Right lobe of liver (tissue), 6 donors: ENCODE measurements around the gene ASIC4. TPM values are rescaled to one million over a fixed set of nuclear protein-coding genes. Genes with fewer than 3 reads are reported as not detected.

Experiments used
- ATAC-seq, 4 donors: fragments of 200-7000 bp; cut with Tn5 transposase; one replicate each; pipeline ENCODE4 v1.9.1; 2020; ENCODE audit warnings: mild to moderate bottlenecking in 4 of 4, moderate library complexity in 4 of 4
- DNase-seq, 3 donors: peaks; one replicate each; pipeline ENCODE4 v3.0.0-alpha.2; 2020
- H3K27ac ChIP-seq, 3 donors: fragments of 200-600 bp; one replicate each; pipeline ENCODE4 v1.8.0; 2022
- H3K27me3 ChIP-seq, 2 donors: fragments of 200-600 bp; one replicate each; pipeline ENCODE4 v1.8.0; 2022
- H3K36me3 ChIP-seq, 4 donors: fragments of 200-600 bp; sonication (generic) in 1 of 4; one replicate each; pipeline versions ENCODE4 v1.5.1 to v1.8.0; 2017 to 2022; ENCODE audit warnings: control low read depth in 1 of 4
- H3K4me1 ChIP-seq, 4 donors: fragments of 200-600 bp; sonication (generic) in 1 of 4; one replicate each; pipeline versions ENCODE4 v1.5.1 to v1.8.0; 2017 to 2022; ENCODE audit warnings: control low read depth in 1 of 4
- H3K4me3 ChIP-seq, 3 donors: fragments of 200-600 bp; one replicate each; pipeline ENCODE4 v1.8.0; 2022
- H3K9me3 ChIP-seq, 4 donors: fragments of 200-600 bp; sonication (generic) in 1 of 4; one replicate each; pipeline versions ENCODE4 v1.5.1 to v1.8.0; 2017 to 2022; ENCODE audit warnings: control low read depth in 1 of 4
- POLR2A ChIP-seq: fragments of 450-650 bp; IDR thresholded peaks from one replicate; pipeline ENCODE4 v1.6.1; 2017; ENCODE audit warnings: antibody characterized with exemption, mild to moderate bottlenecking
- WGBS: methylation state at CpG from one replicate; pipeline ENCODE4 v1.1.6; 2018; ENCODE audit warnings: low coverage, low lambda C conversion rate; ENCODE audit not compliant: insufficient coverage; ENCODE audit errors: missing lambda C conversion rate; 5-methylcytosine and 5-hydroxymethylcytosine counted together
- intact Hi-C, 2 donors: fragments of 100-400 bp; cut with DNase I; formaldehyde crosslinking; loops; one replicate each; pipeline versions ENCODE4 v1.11.2 to v1.14.1; 2022
- total RNA-seq, 6 experiments: library from RNA; depleted of rRNA in 2 of 6; stranded (reverse); fragments of >200 nt in 2 of 6; fragmentation: NEBNext Ultra II Directional in 3 of 6; extraction: Animal tissue kit (Norgen Biotek cat#: 25700) in 3 of 6; gene quantifications; one replicate each; pipeline versions ENCODE4 v1.1.0 to v1.2.4, GENCODE V29; 2016 to 2023
- TF ChIP-seq, protein P1 (sequence below), 4 donors: fragments of 200-600 bp in 3 of 4; fragments of 450-650 bp in 1 of 4; IDR thresholded peaks; one replicate each; pipeline versions ENCODE4 v1.5.1 to v1.8.0; 2016 to 2022; ENCODE audit warnings: antibody characterized with exemption in 4 of 4, mild to moderate bottlenecking in 2 of 4
- donor health status: DM: no; HTN: yes; CAD: no.
- donor health status: DM: no; HTN: no; CAD: no.
- donor health status: DM: no; HTN: no; CAD: no.
- donor health status: DM: no; HTN: yes; CAD: no.
- donor health status: DM: no; HTN: yes; CAD: no.

The ASIC4 gene
- total RNA-seq, 6 experiments from 2014 or later: not detected

DNA sequence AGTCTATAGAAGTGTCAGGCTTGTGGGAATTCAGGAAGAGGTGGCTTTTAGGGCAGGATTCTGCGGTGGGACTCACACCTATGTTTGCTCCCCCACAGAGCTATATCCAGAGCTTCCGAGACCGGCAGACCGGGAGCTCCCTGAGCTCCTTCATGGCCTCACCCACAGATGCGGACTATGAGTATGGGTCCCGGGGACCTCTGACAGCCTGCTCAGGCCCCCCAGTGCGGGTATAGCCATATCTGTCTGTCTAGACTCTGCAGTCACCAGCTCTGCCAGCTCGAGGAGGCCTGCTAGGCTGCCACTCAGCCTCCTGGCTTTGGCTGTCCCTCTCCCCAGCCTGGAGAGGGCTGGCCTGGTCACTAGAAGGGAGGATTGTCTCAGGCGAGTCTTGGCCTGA is 35.3 kb downstream of the ASIC4 start:
- no peak for DNase-seq
- H3K4me3 ChIP-seq: no peak overlapping the region
- no peak overlapping the region for H3K27ac ChIP-seq
- no CpG with 5 or more reads among the region's 9 CpGs for WGBS
- H3K27me3 ChIP-seq: no peaks in the 10 kb centered on the region
- no peak for ATAC-seq
- TF ChIP-seq, protein P1, sequence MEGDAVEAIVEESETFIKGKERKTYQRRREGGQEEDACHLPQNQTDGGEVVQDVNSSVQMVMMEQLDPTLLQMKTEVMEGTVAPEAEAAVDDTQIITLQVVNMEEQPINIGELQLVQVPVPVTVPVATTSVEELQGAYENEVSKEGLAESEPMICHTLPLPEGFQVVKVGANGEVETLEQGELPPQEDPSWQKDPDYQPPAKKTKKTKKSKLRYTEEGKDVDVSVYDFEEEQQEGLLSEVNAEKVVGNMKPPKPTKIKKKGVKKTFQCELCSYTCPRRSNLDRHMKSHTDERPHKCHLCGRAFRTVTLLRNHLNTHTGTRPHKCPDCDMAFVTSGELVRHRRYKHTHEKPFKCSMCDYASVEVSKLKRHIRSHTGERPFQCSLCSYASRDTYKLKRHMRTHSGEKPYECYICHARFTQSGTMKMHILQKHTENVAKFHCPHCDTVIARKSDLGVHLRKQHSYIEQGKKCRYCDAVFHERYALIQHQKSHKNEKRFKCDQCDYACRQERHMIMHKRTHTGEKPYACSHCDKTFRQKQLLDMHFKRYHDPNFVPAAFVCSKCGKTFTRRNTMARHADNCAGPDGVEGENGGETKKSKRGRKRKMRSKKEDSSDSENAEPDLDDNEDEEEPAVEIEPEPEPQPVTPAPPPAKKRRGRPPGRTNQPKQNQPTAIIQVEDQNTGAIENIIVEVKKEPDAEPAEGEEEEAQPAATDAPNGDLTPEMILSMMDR (IDR thresholded peaks at IDR 0.05): no peak
- TF ChIP-seq POLR2A: no peak
- peaks cover 0 to 10% (median 0%) of the 10 kb centered on the region in 4 donors for H3K4me1 ChIP-seq
- intact Hi-C loops: no loop called here
- no peaks in the 10 kb centered on the region for H3K9me3 ChIP-seq
- no peaks in the 10 kb centered on the region for H3K36me3 ChIP-seq

DNA sequence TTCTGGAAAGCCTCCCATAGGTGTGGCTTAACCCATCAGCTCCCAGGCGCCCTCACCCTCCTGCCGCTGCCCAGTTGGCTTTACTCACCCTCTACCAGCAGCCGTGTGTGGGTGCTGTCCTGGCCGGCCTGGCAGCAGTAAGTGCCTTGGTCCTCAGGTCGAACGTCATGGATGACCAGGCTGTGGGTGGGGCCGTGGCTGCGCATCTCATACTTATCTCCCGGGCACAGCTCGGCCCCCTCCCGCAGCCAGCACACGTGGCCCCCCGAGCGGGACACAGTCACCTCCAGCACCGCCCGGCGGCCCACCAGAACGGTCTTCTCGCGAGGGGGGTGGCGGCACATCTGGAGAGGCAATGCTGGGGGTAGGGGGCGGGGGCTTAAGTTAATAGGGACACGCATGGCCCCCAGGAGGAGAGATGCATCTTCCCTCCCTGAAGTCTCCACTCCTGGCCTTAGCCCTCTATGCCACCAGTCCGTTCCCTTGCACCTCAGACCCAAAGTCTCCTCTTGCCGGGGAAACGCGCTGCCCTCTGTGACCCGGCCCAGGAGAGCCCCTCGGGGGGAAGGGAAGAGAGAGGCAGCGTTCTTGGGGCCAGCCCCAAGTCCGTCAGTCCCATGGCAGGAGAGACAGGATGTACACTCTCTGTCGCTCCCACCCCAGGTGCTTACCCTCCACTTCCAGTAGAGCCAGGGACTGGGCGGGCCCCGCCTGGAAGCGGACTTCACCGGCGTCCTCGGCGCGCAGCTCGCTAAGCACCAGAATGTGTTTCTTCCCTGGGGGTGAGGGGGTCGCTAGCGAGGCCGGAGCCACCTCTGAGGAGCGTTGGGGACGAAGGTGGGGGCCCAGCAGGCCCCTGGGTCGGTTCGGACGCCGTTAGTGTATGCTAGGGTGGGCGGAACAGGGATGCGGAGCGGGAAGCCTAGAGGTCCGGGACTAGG is 37.4 kb downstream of the ASIC4 start:
- 10% methylated on average over 3 of the region's 54 CpGs for WGBS
- Histone ChIP-seq H3K4me1 (peaks cover 0 to 10% (median 0%) of the 10 kb centered on the region in 4 donors), H3K36me3 (no peaks in the 10 kb centered on the region), H3K27ac (no peak overlapping the region), H3K9me3 (no peaks in the 10 kb centered on the region), H3K4me3 (peak overlapping the region; percentile 52 to 65 (median 65)), H3K27me3 (no peaks in the 10 kb centered on the region)
- DNase-seq (no peak), ATAC-seq (peak in 3 of 4 donors; percentile 4 to 5 (median 4))
- no peak for TF ChIP-seq POLR2A
- TF ChIP-seq, protein P1 (IDR thresholded peaks at IDR 0.05): no peak
- intact Hi-C loops: no loop called here

GRCh38 chr2:219552382-219553167 is 38.3 kb downstream of the ASIC4 start:
- H3K4me3 ChIP-seq: peak overlapping the region; percentile 52 to 65 (median 65)

DNA sequence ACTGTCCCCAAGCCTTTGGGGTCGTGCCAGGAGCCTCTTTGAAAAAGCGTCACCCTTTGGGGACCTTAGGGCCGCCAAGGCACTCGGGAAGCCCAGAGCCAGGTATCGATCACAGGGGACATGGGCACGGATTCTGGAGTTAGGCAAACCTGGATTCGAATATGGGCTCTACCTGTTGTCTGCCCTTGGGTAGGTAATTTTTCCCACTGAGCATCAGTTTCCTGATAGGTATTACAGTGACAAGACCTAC is 38.8 kb downstream of the ASIC4 start:
- WGBS: 33% methylated on average over 4 of the region's 7 CpGs

More at GRCh38 chr2:219552382-219553167, 38.3 kb downstream of the ASIC4 start:
- Histone ChIP-seq H3K27me3 (no peaks in the 10 kb centered on the region), H3K4me1 (peaks cover 0 to 10% (median 0%) of the 10 kb centered on the region in 4 donors), H3K36me3 (no peaks in the 10 kb centered on the region), H3K9me3 (no peaks in the 10 kb centered on the region), H3K27ac (no peak overlapping the region)
- 3% methylated on average over 15 of the region's 99 CpGs for WGBS
- peak; percentile 86 to 90 (median 87) for DNase-seq
- ATAC-seq: peak; percentile 94 to 97 (median 96)
- no peak for TF ChIP-seq POLR2A
- TF ChIP-seq, protein P1 (IDR thresholded peaks at IDR 0.05): no peak
- intact Hi-C loops: no loop called here

More for the DNA sequence above, 38.8 kb downstream of the ASIC4 start:
- intact Hi-C loops: no loop called here
- Histone ChIP-seq H3K4me3 (peak overlapping the region; percentile 52 to 65 (median 65)), H3K27ac (no peak overlapping the region), H3K9me3 (no peaks in the 10 kb centered on the region), H3K27me3 (no peaks in the 10 kb centered on the region), H3K36me3 (no peaks in the 10 kb centered on the region), H3K4me1 (peaks cover 0 to 10% (median 0%) of the 10 kb centered on the region in 4 donors)
- no peak for DNase-seq
- TF ChIP-seq, protein P1 (IDR thresholded peaks at IDR 0.05): no peak
- no peak for TF ChIP-seq POLR2A
- no peak for ATAC-seq
